AG04450 (cell line): Measurements from ENCODE around the gene LVRN. TPM values are rescaled to one million over a fixed set of nuclear protein-coding genes. Genes with fewer than 3 reads are reported as not detected.

ENCODE experiments used
- CTCF ChIA-PET: fragments of 300-600, 350-600 bp; formaldehyde crosslinking; extraction: SDS; loops from one replicate; lab custom pipeline; 2022; ENCODE audit warnings: antibody characterized with exemption, inconsistent platforms; lab: Charles Lee
- POLR2A ChIA-PET: fragments of 350-600 bp; formaldehyde crosslinking; extraction: SDS; loops from one replicate; lab custom pipeline; 2021; ENCODE audit warnings: antibody characterized with exemption, inconsistent platforms; lab: Yijun Ruan, JAX
- DNase-seq: peaks from one replicate; pipeline ENCODE4 v3.0.0-alpha.2; 2011; ENCODE audit warnings: low read depth, low spot score
- H3K27ac ChIP-seq: one replicate; pipeline ENCODE4 v1.5.1; 2012; ENCODE audit warnings: low read depth, low read length, control low read depth
- H3K27me3 ChIP-seq: one replicate; pipeline ENCODE4 v1.6.0; 2012; ENCODE audit warnings: low read length; ENCODE audit not compliant: control insufficient read depth, insufficient read depth
- H3K4me3 ChIP-seq: 2 replicates; pipeline ENCODE4 v1.5.1; 2011; ENCODE audit warnings: mild to moderate bottlenecking, low read depth, low read length, control low read depth
- H3K9me3 ChIP-seq: 2 replicates; pipeline ENCODE4 v1.5.1; 2012; ENCODE audit warnings: low read length; ENCODE audit not compliant: control insufficient read depth, insufficient read depth
- CTCF ChIP-seq: IDR thresholded peaks from 2 replicates; pipeline ENCODE4 v1.5.1; 2011; ENCODE audit warnings: low read depth, low read length, control low read depth, inconsistent platforms
- polyA plus RNA-seq: library from polyadenylated mRNA; depleted of rRNA; stranded (reverse); fragments of >200 nt; gene quantifications from 2 replicates; pipeline ENCODE4 v1.2.3, GENCODE V29; 2011

Gene LVRN
- polyA plus RNA-seq, 1 experiment = 0.53 TPM

GRCh38 chr5:116038817-116039216 lies 76.5 kb downstream of the LVRN start:
- TF ChIP-seq CTCF = no peak
- DNase-seq = no peak
- CTCF ChIA-PET = no interaction called here
- no peaks in the 10 kb centered on the region for H3K9me3 ChIP-seq
- POLR2A ChIA-PET = no interaction called here
- no peak overlapping the region for H3K4me3 ChIP-seq
- H3K27ac ChIP-seq = no peak overlapping the region
- H3K27me3 ChIP-seq = no peaks in the 10 kb centered on the region

- Histone ChIP-seq H3K27me3 (no peaks in the 10 kb centered on the region), H3K9me3 (no peaks in the 10 kb centered on the region), H3K4me3 (no peak overlapping the region), H3K27ac (no peak overlapping the region)
- ChIA-PET CTCF (interaction anchor here (0.6 kb wide), 1 partner anchor 546 kb away, joined by 3 read pairs; no protein-coding TSS in a partner anchor), POLR2A (no interaction called here)
- no peak for DNase-seq
- no peak for TF ChIP-seq CTCF
These were observed 80.1 kb downstream of the LVRN start for GRCh38 chr5:116042375-116042774.

- TF ChIP-seq CTCF = no peak
- CTCF ChIA-PET = interaction anchor here (1.6 kb wide), 1 partner anchor 24 kb away, joined by 6 read pairs; no protein-coding TSS in a partner anchor
These were observed 81.8 kb downstream of the LVRN start for GRCh38 chr5:116044073-116044472.

GRCh38 chr5:116045821-116046220 lies 83.5 kb downstream of the LVRN start:
- DNase-seq = no peak
- TF ChIP-seq CTCF = no peak
- H3K4me3 ChIP-seq = no peak overlapping the region
- CTCF ChIA-PET = no interaction called here
- no peaks in the 10 kb centered on the region for H3K27me3 ChIP-seq
- POLR2A ChIA-PET = no interaction called here
- no peak overlapping the region for H3K27ac ChIP-seq
- H3K9me3 ChIP-seq = no peaks in the 10 kb centered on the region

More at GRCh38 chr5:116044073-116044472, 81.8 kb downstream of the LVRN start:
- POLR2A ChIA-PET = no interaction called here
- Histone ChIP-seq H3K27ac (no peak overlapping the region), H3K27me3 (no peaks in the 10 kb centered on the region), H3K4me3 (no peak overlapping the region), H3K9me3 (no peaks in the 10 kb centered on the region)
- no peak for DNase-seq

- no peak for DNase-seq
- no peaks in the 10 kb centered on the region for H3K27me3 ChIP-seq
- no peak for TF ChIP-seq CTCF
- no peak overlapping the region for H3K27ac ChIP-seq
- POLR2A ChIA-PET = no interaction called here
- CTCF ChIA-PET = no interaction called here
- H3K9me3 ChIP-seq = no peaks in the 10 kb centered on the region
- H3K4me3 ChIP-seq = no peak overlapping the region
These were observed 84.0 kb downstream of the LVRN start for GRCh38 chr5:116046261-116046660.
